Ovary (tissue), 9 donors: ENCODE results near the gene TSPOAP1. TPM values are rescaled to one million over a fixed set of nuclear protein-coding genes. Genes with fewer than 3 reads are reported as not detected.

Experiments
- DNase-seq, 5 donors: peaks; one replicate each; pipeline ENCODE4 v3.0.0-alpha.2; 2019 to 2020
- H3K27ac ChIP-seq, 2 donors: fragments of 200-600 bp; one replicate each; pipeline versions ENCODE4 v1.5.1 to v1.8.0; 2019 to 2022
- H3K27me3 ChIP-seq: fragments of 200-600 bp; one replicate; pipeline ENCODE4 v1.8.0; 2022
- H3K36me3 ChIP-seq: fragments of 200-600 bp; sonication (generic); one replicate; pipeline ENCODE4 v1.5.1; 2019
- H3K4me1 ChIP-seq: one replicate; pipeline ENCODE4 v1.8.1; 2013; ENCODE audit warnings: mild to moderate bottlenecking, moderate library complexity; ENCODE audit not compliant: insufficient read depth
- H3K4me3 ChIP-seq: fragments of 200-600 bp; sonication (generic); one replicate; pipeline ENCODE4 v1.5.1; 2017
- H3K9me3 ChIP-seq, 2 donors: fragments of 200-600 bp in 1 of 2; sonication (generic) in 1 of 2; one replicate each; pipeline versions ENCODE4 v1.5.1 to v1.8.1; 2013 to 2019; ENCODE audit warnings: mild to moderate bottlenecking in 1 of 2, moderate library complexity in 1 of 2
- EP300 ChIP-seq: sonication (generic); formaldehyde crosslinking; IDR thresholded peaks from one replicate; pipeline ENCODE4 v1.6.1; 2017; ENCODE audit warnings: antibody characterized with exemption
- POLR2A ChIP-seq: fragments of 450-650 bp; IDR thresholded peaks from one replicate; pipeline ENCODE4 v1.6.1; 2017; ENCODE audit warnings: antibody characterized with exemption, mild to moderate bottlenecking, moderate library complexity
- WGBS, 3 donors: extraction: QIAGEN DNeasy Blood & Tissue Kit in 1 of 3; methylation state at CpG; one replicate each; pipeline versions ENCODE4 v1.1.5 to v1.1.7; 2013 to 2017; 5-methylcytosine and 5-hydroxymethylcytosine counted together
- intact Hi-C, 4 donors: fragments of 100-400 bp; cut with DNase I; formaldehyde crosslinking; loops; one replicate each; pipeline versions ENCODE4 v1.11.0 to v1.15.1; 2022 to 2023
- polyA plus RNA-seq, 2 donors: library from polyadenylated mRNA; stranded (reverse); fragments of 200-250 nt in 1 of 2; fragments of 350-450 nt in 1 of 2; fragmentation: Illumina TruSeq in 1 of 2; extraction: RNeasy Lipid Tissue Mini Kit (QIAGEN cat#74804) in 1 of 2; gene quantifications; one replicate each; pipeline ENCODE4 v1.2.3, GENCODE V29; 2013 to 2014
- total RNA-seq, 7 donors: library from RNA; depleted of rRNA in 2 of 7; stranded (reverse); fragments of >200 nt in 2 of 7; fragmentation: NEBNext Ultra II Directional in 3 of 7; extraction: Animal tissue kit (Norgen Biotek cat#: 25700) in 3 of 7; gene quantifications; one replicate each; pipeline versions ENCODE4 v1.1.0 to v1.2.4, GENCODE V29; 2016 to 2023
- TF ChIP-seq, protein P1 (sequence below), 3 donors: fragments of 450-650 bp in 2 of 3; fragments of 200-600 bp in 1 of 3; IDR thresholded peaks; one replicate each; pipeline versions ENCODE4 v1.5.1 to v1.8.0; 2016 to 2022; ENCODE audit warnings: antibody characterized with exemption in 3 of 3, mild to moderate bottlenecking in 1 of 3
- donor health status: DM: no; HTN: no; CAD: no; lungs with moderate emphysema.
- donor health status: DM: no; HTN: no; CAD: no.
- donor health status: Bipolar disorder and iron deficiency.
- donor health status: DM: yes; HTN: yes; CAD: no.
- donor health status: DM: no; HTN: no; CAD: no.
- donor health status: DM: yes; HTN: yes; CAD: no.

Gene TSPOAP1
- total and polyA plus RNA-seq, 9 donors = 8.3 to 49.1 (median 37.5) TPM

DNA sequence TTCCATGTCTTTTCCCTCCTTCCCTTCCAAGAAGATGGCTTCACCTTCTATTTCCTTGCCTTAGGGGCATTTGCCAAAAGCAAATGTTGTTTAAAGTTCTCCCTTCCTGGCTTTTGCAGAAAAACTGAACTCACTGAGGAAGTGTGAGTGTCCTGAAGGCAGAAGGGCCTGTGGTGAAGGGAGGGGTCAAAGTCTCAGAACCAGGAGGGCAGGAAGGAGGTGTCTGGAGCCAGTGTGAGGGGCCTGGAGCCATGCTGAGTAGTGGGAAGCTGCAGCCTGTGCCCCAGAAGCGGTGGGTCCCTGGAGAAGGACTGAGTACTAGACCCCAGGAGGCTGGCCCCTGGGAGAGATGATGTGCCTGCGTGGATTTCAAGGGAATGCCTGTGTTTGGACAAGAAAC, 47.2 kb upstream of the TSPOAP1 start:
- Histone ChIP-seq H3K4me3 (no peak overlapping the region), H3K4me1 (no peaks in the 10 kb centered on the region), H3K36me3 (no peaks in the 10 kb centered on the region), H3K27me3 (no peaks in the 10 kb centered on the region), H3K9me3 (no peaks in the 10 kb centered on the region), H3K27ac (no peak overlapping the region)
- intact Hi-C loops = no loop called here
- no peak for DNase-seq
- 73 to 83% (median 76%) methylated on average over 2 of the region's 2 CpGs for WGBS, 3 donors
- no peak for TF ChIP-seq POLR2A
- TF ChIP-seq, protein P1, sequence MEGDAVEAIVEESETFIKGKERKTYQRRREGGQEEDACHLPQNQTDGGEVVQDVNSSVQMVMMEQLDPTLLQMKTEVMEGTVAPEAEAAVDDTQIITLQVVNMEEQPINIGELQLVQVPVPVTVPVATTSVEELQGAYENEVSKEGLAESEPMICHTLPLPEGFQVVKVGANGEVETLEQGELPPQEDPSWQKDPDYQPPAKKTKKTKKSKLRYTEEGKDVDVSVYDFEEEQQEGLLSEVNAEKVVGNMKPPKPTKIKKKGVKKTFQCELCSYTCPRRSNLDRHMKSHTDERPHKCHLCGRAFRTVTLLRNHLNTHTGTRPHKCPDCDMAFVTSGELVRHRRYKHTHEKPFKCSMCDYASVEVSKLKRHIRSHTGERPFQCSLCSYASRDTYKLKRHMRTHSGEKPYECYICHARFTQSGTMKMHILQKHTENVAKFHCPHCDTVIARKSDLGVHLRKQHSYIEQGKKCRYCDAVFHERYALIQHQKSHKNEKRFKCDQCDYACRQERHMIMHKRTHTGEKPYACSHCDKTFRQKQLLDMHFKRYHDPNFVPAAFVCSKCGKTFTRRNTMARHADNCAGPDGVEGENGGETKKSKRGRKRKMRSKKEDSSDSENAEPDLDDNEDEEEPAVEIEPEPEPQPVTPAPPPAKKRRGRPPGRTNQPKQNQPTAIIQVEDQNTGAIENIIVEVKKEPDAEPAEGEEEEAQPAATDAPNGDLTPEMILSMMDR (IDR thresholded peaks at IDR 0.05) = no peak

DNA sequence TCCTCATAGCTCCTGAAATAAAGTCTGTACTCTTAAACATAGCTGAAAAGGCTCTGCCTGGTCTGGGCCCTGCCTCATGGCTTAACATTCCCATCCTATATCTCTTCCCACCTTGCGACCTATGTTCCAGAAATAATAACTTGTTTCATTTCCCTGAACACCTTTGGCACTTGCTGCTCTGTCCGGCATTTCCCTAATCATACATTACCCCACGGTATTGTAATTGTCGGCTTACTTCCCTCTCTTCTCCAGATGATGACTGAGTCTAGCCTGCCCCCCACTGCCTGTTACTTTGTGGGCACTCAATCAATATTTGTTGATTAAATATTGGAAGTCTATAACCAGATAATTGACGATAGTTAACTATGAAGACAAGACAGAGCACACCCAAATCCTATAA, 46.7 kb upstream of the TSPOAP1 start:
- Histone ChIP-seq H3K27ac (no peak overlapping the region), H3K9me3 (no peaks in the 10 kb centered on the region), H3K27me3 (no peaks in the 10 kb centered on the region), H3K4me3 (no peak overlapping the region), H3K36me3 (no peaks in the 10 kb centered on the region), H3K4me1 (no peaks in the 10 kb centered on the region)
- 84 to 90% (median 89%) methylated on average over 5 of the region's 5 CpGs for WGBS, 3 donors
- no peak for TF ChIP-seq EP300
- TF ChIP-seq, protein P1 (IDR thresholded peaks at IDR 0.05) = no peak
- no peak for TF ChIP-seq POLR2A
- intact Hi-C loops = no loop called here
- no peak for DNase-seq

DNA sequence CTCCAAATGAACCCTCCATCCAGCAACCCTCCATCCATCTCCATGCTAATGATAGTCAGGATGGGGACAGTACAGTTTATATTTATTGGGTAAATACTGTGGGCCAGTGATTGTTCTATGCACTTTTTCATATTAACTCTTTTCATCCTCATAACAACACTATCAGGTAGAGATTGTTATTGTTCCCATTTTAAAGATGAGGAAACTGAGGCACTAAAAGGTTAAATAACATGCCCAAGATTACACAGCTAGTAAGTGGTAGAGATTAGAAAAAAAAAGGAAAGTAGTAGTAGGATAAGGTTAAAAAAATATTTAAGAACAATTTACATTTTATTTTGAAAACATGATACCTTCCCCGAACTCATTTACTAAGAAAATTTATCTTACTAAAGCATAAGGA, 45.3 kb upstream of the TSPOAP1 start:
- 36 to 71% (median 55%) methylated on average over 1 of the region's 1 CpG for WGBS, 3 donors

DNA sequence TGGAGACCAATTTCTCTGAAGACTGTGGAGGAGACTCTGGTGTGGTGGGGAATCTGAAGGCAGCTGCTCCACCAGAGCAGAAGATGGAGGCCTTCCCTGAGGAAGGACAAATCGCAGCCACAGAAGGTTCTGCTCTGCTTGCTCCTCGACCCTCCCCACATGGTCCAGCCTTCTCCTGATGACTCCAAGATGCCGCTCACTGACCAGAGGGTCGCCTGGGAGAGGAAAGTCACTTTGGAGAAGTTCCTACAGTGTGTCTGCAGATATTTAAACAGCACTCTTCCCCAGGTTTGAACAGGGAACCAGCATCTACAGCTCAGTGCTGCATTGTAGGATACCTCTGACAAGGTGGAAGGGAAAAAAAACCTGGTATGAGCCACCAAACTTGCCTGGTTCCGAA, 44.4 kb upstream of the TSPOAP1 start:
- DNase-seq = no peak
- no peaks in the 10 kb centered on the region for H3K9me3 ChIP-seq
- H3K27me3 ChIP-seq = no peaks in the 10 kb centered on the region
- WGBS, 3 donors = 75 to 84% (median 82%) methylated on average over 5 of the region's 5 CpGs
- no peak overlapping the region for H3K27ac ChIP-seq
- no peaks in the 10 kb centered on the region for H3K36me3 ChIP-seq
- intact Hi-C loops = no loop called here
- H3K4me3 ChIP-seq = no peak overlapping the region
- H3K4me1 ChIP-seq = no peaks in the 10 kb centered on the region
- TF ChIP-seq, protein P1 (IDR thresholded peaks at IDR 0.05) = no peak

More for the DNA sequence above, 45.3 kb upstream of the TSPOAP1 start:
- Histone ChIP-seq H3K4me3 (no peak overlapping the region), H3K27ac (no peak overlapping the region), H3K9me3 (no peaks in the 10 kb centered on the region), H3K27me3 (no peaks in the 10 kb centered on the region), H3K4me1 (no peaks in the 10 kb centered on the region), H3K36me3 (no peaks in the 10 kb centered on the region)
- intact Hi-C loops = no loop called here
- DNase-seq = no peak
- TF ChIP-seq EP300 (no peak), POLR2A (no peak)
- TF ChIP-seq, protein P1 (IDR thresholded peaks at IDR 0.05) = no peak
